H1 (cell line): ENCODE measurements around the gene SLC6A19. TPM values are rescaled to one million over a fixed set of nuclear protein-coding genes. Genes with fewer than 3 reads are reported as not detected.

Experiments used
- CTCF ChIA-PET: fragments of 300-600 bp; sonication (Branson Sonifier 250); formaldehyde crosslinking; loops from one replicate; lab custom pipeline; 2021; ENCODE audit not compliant: partially characterized antibody; lab: Charles Lee
- POLR2A ChIA-PET: fragments of 300-600 bp; sonication (Branson Sonifier 250); formaldehyde crosslinking; loops from one replicate; lab custom pipeline; 2021; ENCODE audit warnings: inconsistent platforms; ENCODE audit not compliant: partially characterized antibody; lab: Charles Lee
- DNase-seq, 2 experiments: peaks; one replicate each; pipeline versions ENCODE4 v3.0.0 to v3.0.0-alpha.2; 2010 to 2022; ENCODE audit warnings: low spot score in 2 of 2, low read depth in 1 of 2, mixed read lengths in 1 of 2
- FAIRE-seq: peaks from 2 replicates; lab custom pipeline; 2011; peaks lifted over from hg19 to GRCh38; lab: Jason Lieb, UNC
- H2AFZ ChIP-seq: 2 replicates; pipeline ENCODE4 v1.8.1; 2012; ENCODE audit warnings: low read length, inconsistent platforms
- H2AK5ac ChIP-seq: 2 replicates; pipeline ENCODE4 v1.6.1; 2013; ENCODE audit warnings: low read depth, low read length
- H2BK120ac ChIP-seq: replicated peaks from 2 replicates; pipeline ENCODE3; 2013; ENCODE audit warnings: low read depth, low read length, inconsistent platforms
- H2BK12ac ChIP-seq: 2 replicates; pipeline ENCODE4 v1.6.1; 2013; ENCODE audit warnings: low read depth, low read length
- H2BK15ac ChIP-seq: 2 replicates; pipeline ENCODE4 v1.6.1; 2013; ENCODE audit warnings: low read length
- H2BK20ac ChIP-seq: 2 replicates; pipeline ENCODE4 v1.6.1; 2013; ENCODE audit warnings: low read length
- H2BK5ac ChIP-seq: 2 replicates; pipeline ENCODE4 v1.6.1; 2013; ENCODE audit warnings: low read depth, low read length
- H3K14ac ChIP-seq: 2 replicates; pipeline ENCODE4 v1.6.1; 2013; ENCODE audit warnings: inconsistent platforms; ENCODE audit not compliant: insufficient read length
- H3K18ac ChIP-seq: 2 replicates; pipeline ENCODE4 v1.6.1; 2013; ENCODE audit warnings: low read length; ENCODE audit errors: extremely low read depth
- H3K23ac ChIP-seq: 2 replicates; pipeline ENCODE4 v1.6.1; 2013; ENCODE audit warnings: inconsistent platforms; ENCODE audit not compliant: insufficient read length
- H3K23me2 ChIP-seq: 2 replicates; pipeline ENCODE4 v1.6.1; 2013; ENCODE audit warnings: low read depth, low read length
- H3K27ac ChIP-seq: 2 replicates; pipeline ENCODE4 v1.6.1; 2011; ENCODE audit warnings: low read depth, low read length, inconsistent platforms
- H3K27me3 ChIP-seq, 4 experiments: replicated peaks in 1 of 4; 1 replicate in 1 of 4; 2 replicates in 3 of 4; pipeline versions ENCODE4 v1.6.1 to v1.8.1; 2011 to 2013; ENCODE audit warnings: low read length in 3 of 4, mild to moderate bottlenecking in 3 of 4, inconsistent platforms in 2 of 4, mixed read lengths in 2 of 4, moderate library complexity in 1 of 4; ENCODE audit not compliant: control insufficient read depth in 3 of 4, insufficient read depth in 3 of 4; ENCODE audit errors: extremely low read depth in 1 of 4
- H3K36me3 ChIP-seq, 4 experiments: 2 replicates each; pipeline versions ENCODE4 v1.6.1 to v1.8.1; 2011 to 2013; ENCODE audit warnings: mild to moderate bottlenecking in 4 of 4, low read length in 3 of 4, moderate library complexity in 2 of 4, control low read depth in 1 of 4, inconsistent platforms in 1 of 4; ENCODE audit not compliant: insufficient read depth in 4 of 4, control insufficient read depth in 2 of 4
- H3K4ac ChIP-seq: replicated peaks from 2 replicates; pipeline ENCODE3; 2013; ENCODE audit warnings: low read length, low read depth, mixed read lengths, inconsistent platforms; ENCODE audit not compliant: insufficient read length
- H3K4me1 ChIP-seq, 4 experiments: replicated peaks in 1 of 4; 1 replicate in 1 of 4; 2 replicates in 3 of 4; pipeline versions ENCODE4 v1.6.1 to v1.8.1; 2011 to 2013; ENCODE audit warnings: low read length in 3 of 4, inconsistent platforms in 2 of 4, mixed read lengths in 1 of 4; ENCODE audit not compliant: insufficient read depth in 4 of 4, control insufficient read depth in 3 of 4
- H3K4me2 ChIP-seq, 2 experiments: 2 replicates each; pipeline versions ENCODE4 v1.6.1 to v1.8.1; 2011 to 2013; ENCODE audit warnings: low read depth in 2 of 2, low read length in 2 of 2, control low read depth in 1 of 2, inconsistent platforms in 1 of 2, mild to moderate bottlenecking in 1 of 2; ENCODE audit not compliant: insufficient read depth in 1 of 2
- H3K4me3 ChIP-seq, 4 experiments: fragments of 200-600, 300-600 bp in 1 of 4; sonication (generic), shearing (Covaris generic), sonication (Bioruptor Twin) in 1 of 4; 2 replicates each; pipeline versions ENCODE4 v1.5.1 to v1.8.1; 2011 to 2016; ENCODE audit warnings: low read length in 4 of 4, low read depth in 3 of 4, control low read depth in 2 of 4, inconsistent platforms in 2 of 4, mild to moderate bottlenecking in 2 of 4, mixed read lengths in 1 of 4, moderate library complexity in 1 of 4; ENCODE audit not compliant: insufficient read depth in 2 of 4; ENCODE audit errors: extremely low read depth in 1 of 4
- H3K56ac ChIP-seq: replicated peaks from 2 replicates; pipeline ENCODE3; 2013; ENCODE audit warnings: low read depth, mild to moderate bottlenecking, mixed read lengths, low read length, inconsistent platforms; ENCODE audit not compliant: insufficient read length
- H3K79me1 ChIP-seq: 2 replicates; pipeline ENCODE4 v1.6.1; 2013; ENCODE audit warnings: low read depth, low read length, control low read depth
- H3K79me2 ChIP-seq, 2 experiments: 2 replicates each; pipeline versions ENCODE4 v1.6.1 to v1.8.1; 2012 to 2013; ENCODE audit warnings: low read length in 2 of 2, mild to moderate bottlenecking in 2 of 2, inconsistent platforms in 1 of 2; ENCODE audit not compliant: insufficient read depth in 2 of 2, control insufficient read depth in 1 of 2
- H3K9ac ChIP-seq, 4 experiments: replicated peaks in 1 of 4; 1 replicate in 1 of 4; 2 replicates in 3 of 4; pipeline versions ENCODE4 v1.6.1 to v1.8.1; 2011 to 2013; ENCODE audit warnings: low read depth in 3 of 4, low read length in 3 of 4, control low read depth in 2 of 4, mild to moderate bottlenecking in 2 of 4, moderate library complexity in 2 of 4, inconsistent platforms in 1 of 4; ENCODE audit errors: extremely low read depth in 1 of 4
- H3K9me3 ChIP-seq, 2 experiments: 2 replicates each; pipeline versions ENCODE4 v1.6.1 to v1.8.1; 2012 to 2013; ENCODE audit warnings: mild to moderate bottlenecking in 2 of 2, moderate library complexity in 2 of 2, control low read depth in 1 of 2, inconsistent platforms in 1 of 2, low read depth in 1 of 2, low read length in 1 of 2, mixed read lengths in 1 of 2; ENCODE audit not compliant: insufficient read depth in 2 of 2
- H4K20me1 ChIP-seq, 2 experiments: replicated peaks in 1 of 2; 2 replicates each; pipeline versions ENCODE3 to v1.8.1; 2011 to 2013; ENCODE audit warnings: inconsistent platforms in 2 of 2, low read length in 2 of 2, mild to moderate bottlenecking in 1 of 2; ENCODE audit not compliant: insufficient read depth in 2 of 2, control insufficient read depth in 1 of 2
- H4K5ac ChIP-seq: 2 replicates; pipeline ENCODE4 v1.6.1; 2013; ENCODE audit warnings: low read length, low read depth, mixed read lengths, inconsistent platforms; ENCODE audit not compliant: insufficient read length
- H4K8ac ChIP-seq: 2 replicates; pipeline ENCODE4 v1.8.0; 2013; ENCODE audit warnings: mild to moderate bottlenecking, moderate library complexity, low read length, inconsistent platforms; ENCODE audit not compliant: insufficient read depth; ENCODE audit errors: extremely low read depth
- H4K91ac ChIP-seq: replicated peaks from 2 replicates; pipeline ENCODE3; 2013; ENCODE audit warnings: low read length, mixed read lengths, inconsistent platforms; ENCODE audit not compliant: insufficient read length
- BRCA1 ChIP-seq: IDR thresholded peaks from 2 replicates; pipeline ENCODE4 v1.6.1; 2012; ENCODE audit warnings: low read depth, low read length, improper control_type of control experiment
- CHD2 ChIP-seq: IDR thresholded peaks from 2 replicates; pipeline ENCODE4 v1.6.1; 2012; ENCODE audit warnings: low read length, improper control_type of control experiment
- CREB1 ChIP-seq: IDR thresholded peaks from 2 replicates; pipeline ENCODE4 v1.6.1; 2012; ENCODE audit warnings: inconsistent platforms
- HDAC2 ChIP-seq, 2 experiments: fragments of 300-600 bp in 1 of 2; sonication (generic) in 1 of 2; IDR thresholded peaks; 2 replicates each; pipeline ENCODE4 v1.6.1; 2011 to 2012; ENCODE audit warnings: low read depth in 2 of 2, low read length in 2 of 2, mild to moderate bottlenecking in 2 of 2, moderate library complexity in 2 of 2, borderline replicate concordance in 1 of 2, inconsistent platforms in 1 of 2
- HDAC6 ChIP-seq: IDR thresholded peaks from one replicate; pipeline ENCODE4 v1.7.1; 2012; ENCODE audit warnings: low read depth, mild to moderate bottlenecking, inconsistent platforms, low read length, moderate library complexity
- JUND ChIP-seq: IDR thresholded peaks from 2 replicates; pipeline ENCODE4 v1.6.1; 2011; ENCODE audit warnings: mild to moderate bottlenecking, improper control_type of control experiment, low read length
- KDM4A ChIP-seq: IDR thresholded peaks from one replicate; pipeline ENCODE4 v1.7.1; 2012; ENCODE audit warnings: low read depth, mild to moderate bottlenecking, moderate library complexity, low read length, inconsistent platforms; ENCODE audit not compliant: severe bottlenecking
- NANOG ChIP-seq: IDR thresholded peaks from 2 replicates; pipeline ENCODE4 v1.6.1; 2011; ENCODE audit warnings: low read length, low read depth, mild to moderate bottlenecking, inconsistent platforms; ENCODE audit not compliant: insufficient read depth, poor library complexity, severe bottlenecking
- SP4 ChIP-seq: IDR thresholded peaks from 2 replicates; pipeline ENCODE4 v1.6.1; 2012; ENCODE audit warnings: low read length, inconsistent platforms
- SUZ12 ChIP-seq: fragments of 200-600 bp; sonication (generic); IDR thresholded peaks from 2 replicates; pipeline ENCODE4 v1.6.1; 2012; ENCODE audit warnings: mild to moderate bottlenecking, inconsistent platforms, low read length, moderate library complexity, mixed read lengths
- WGBS, 2 experiments: shearing (Covaris generic) in 1 of 2; methylation state at CpG; one replicate each; pipeline versions ENCODE4 v1.1.6 to v1.1.7; 2013 to 2015; ENCODE audit warnings: low lambda C conversion rate in 2 of 2, mixed read lengths in 2 of 2, inconsistent platforms in 1 of 2, low coverage in 1 of 2, missing lambda C conversion rate in 1 of 2; ENCODE audit not compliant: insufficient replicate concordance in 2 of 2, insufficient coverage in 1 of 2, insufficient read length in 1 of 2; ENCODE audit errors: extremely low coverage in 1 of 2, missing lambda C conversion rate in 1 of 2; 5-methylcytosine and 5-hydroxymethylcytosine counted together
- polyA plus RNA-seq, 7 experiments: library from polyadenylated mRNA; depleted of rRNA in 3 of 7; stranded (reverse) in 5 of 7; unstranded in 2 of 7; fragments of >200 nt in 5 of 7; fragments of 200-250 nt in 2 of 7; gene quantifications; 1 replicate in 5 of 7; 2 replicates in 1 of 7; 4 replicates in 1 of 7; pipeline versions ENCODE4 v1.2.1 to v1.2.3, GENCODE V29; 2011 to 2013; ENCODE audit warnings: missing spikeins in 2 of 7, mixed read lengths in 2 of 7
- total RNA-seq: library from RNA; stranded (reverse); fragmentation: NEBNext Ultra II Directional; extraction: Animal tissue kit (Norgen Biotek cat#: 25700); gene quantifications from 2 replicates; pipeline ENCODE4 v1.2.1, GENCODE V29; 2021

Gene SLC6A19
- total and polyA plus RNA-seq, 2 of the 8 experiments (the other 6 are each of a cell fraction or from before 2014, with no cell fraction given): 0.02 TPM; not detected in 1

DNA sequence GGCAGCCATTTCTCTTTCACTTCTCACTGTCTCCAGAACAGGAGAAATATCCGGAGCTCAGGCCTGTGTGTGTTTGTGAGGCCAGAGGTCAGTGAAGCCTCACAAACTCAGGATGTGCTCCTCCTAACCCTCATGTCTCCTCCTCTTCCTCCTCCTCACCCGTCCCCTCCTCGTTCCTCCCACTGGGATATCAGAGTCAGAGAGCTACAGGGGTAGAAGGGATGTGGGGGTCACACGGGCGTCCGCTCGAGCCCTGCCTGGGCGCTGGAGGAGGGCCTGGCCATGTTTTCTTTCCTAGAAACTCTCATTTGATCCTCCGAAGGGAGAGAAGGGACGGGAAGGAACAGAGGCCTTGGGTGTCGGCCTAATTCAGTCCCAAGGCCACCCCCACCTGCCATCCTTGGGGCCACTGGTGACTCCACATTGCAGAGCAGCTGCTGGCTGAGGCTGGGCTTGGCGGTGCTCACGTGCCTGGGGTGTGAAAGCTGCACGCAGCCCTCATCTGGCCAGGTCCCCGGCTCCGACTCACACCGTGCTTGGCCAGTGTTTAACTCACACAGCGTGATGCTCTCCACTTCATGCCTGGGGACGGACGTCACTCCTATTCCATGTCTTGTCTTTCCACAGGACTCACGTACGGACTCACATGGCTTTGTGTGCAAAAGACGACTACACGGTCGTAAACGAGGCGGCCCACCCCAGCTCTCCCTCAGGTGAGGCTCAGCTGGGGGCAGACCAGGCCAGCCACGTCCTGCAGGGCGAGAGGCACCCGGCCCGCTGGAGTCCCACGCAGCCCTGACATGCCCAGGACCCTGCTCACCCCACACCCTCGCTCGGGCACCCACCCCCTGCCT lies 22.6 kb upstream of the SLC6A19 start:
- no peaks in the 10 kb centered on the region for H3K23me2 ChIP-seq
- no peak overlapping the region for H3K4me2 ChIP-seq
- H4K91ac ChIP-seq: no peak overlapping the region
- H2BK12ac ChIP-seq: no peak overlapping the region
- H3K36me3 ChIP-seq: no peaks in the 10 kb centered on the region
- 0 out of 7 replicates have a peak, but pooled peaks cover 0 to 4% (median 0%) of the 10 kb centered on the region in 4 experiments for H3K4me1 ChIP-seq
- H3K4me3 ChIP-seq: no peak overlapping the region
- CTCF ChIA-PET: interaction anchor here (0.8 to 1.5 kb wide), 3 partner anchors 8 to 26 kb away, joined by 3 read pairs; no protein-coding TSS in a partner anchor
- H4K5ac ChIP-seq: no peak overlapping the region
- H3K9ac ChIP-seq: no peak overlapping the region
- no peak overlapping the region for H2BK120ac ChIP-seq
- 89% methylated on average over 7 of the region's 34 CpGs; no CpG with 5 or more reads in 1 of the 2 experiments for WGBS, 2 experiments
- no peak overlapping the region for H2AK5ac ChIP-seq
- H3K27me3 ChIP-seq: no peaks in the 10 kb centered on the region
- no peak for TF ChIP-seq BRCA1
- no peak for TF ChIP-seq JUND
- TF ChIP-seq HDAC6: no peak
- no peak for TF ChIP-seq NANOG
- no peak for TF ChIP-seq CHD2
- TF ChIP-seq SUZ12: no peak
- no peak for TF ChIP-seq KDM4A
- no peak for TF ChIP-seq SP4
- TF ChIP-seq HDAC2 (IDR thresholded peaks at IDR 0.05; ENCODE audit: borderline replicate concordance in 1 of 2, low read depth in 2 of 2, low read length in 2 of 2): no peak
- TF ChIP-seq CREB1: no peak
- H3K14ac ChIP-seq: no peak overlapping the region
- H2BK20ac ChIP-seq: no peak overlapping the region
- no peak overlapping the region for H3K4ac ChIP-seq
- FAIRE-seq (no peak), DNase-seq (no peak)
- no peak overlapping the region for H4K8ac ChIP-seq
- H4K20me1 ChIP-seq: no peaks in the 10 kb centered on the region
- POLR2A ChIA-PET: no interaction called here
- H2BK5ac ChIP-seq: no peak overlapping the region
- no peak overlapping the region for H2BK15ac ChIP-seq
- H3K9me3 ChIP-seq: no peaks in the 10 kb centered on the region; a peak in 1 of 4 replicates
- no peak overlapping the region for H3K23ac ChIP-seq
- no peak overlapping the region for H2AFZ ChIP-seq
- no peak overlapping the region for H3K27ac ChIP-seq
- no peak overlapping the region for H3K18ac ChIP-seq
- no peak overlapping the region for H3K56ac ChIP-seq
- H3K79me1 ChIP-seq: no peaks in the 10 kb centered on the region
- H3K79me2 ChIP-seq: no peaks in the 10 kb centered on the region
